Uterus (tissue), 4 donors: ENCODE data around the gene PLK1. TPM values are rescaled to one million over a fixed set of nuclear protein-coding genes. Genes with fewer than 3 reads are reported as not detected.

Source experiments
- DNase-seq, 2 donors: peaks; one replicate each; pipeline ENCODE4 v3.0.0-alpha.2; 2019 to 2020
- H3K27ac ChIP-seq, 2 donors: fragments of 200-600 bp; sonication (generic); 1 replicate in 1 of 2; 2 replicates in 1 of 2; pipeline ENCODE4 v1.5.1; 2016 to 2018
- H3K27me3 ChIP-seq, 2 donors: fragments of 200-600 bp; sonication (generic); one replicate each; pipeline ENCODE4 v1.5.1; 2018 to 2019; ENCODE audit warnings: control low read depth in 1 of 2
- H3K36me3 ChIP-seq, 2 donors: fragments of 200-600 bp; sonication (generic); one replicate each; pipeline ENCODE4 v1.5.1; 2019; ENCODE audit warnings: control low read depth in 1 of 2
- H3K4me1 ChIP-seq, 2 donors: fragments of 200-600 bp; sonication (generic); one replicate each; pipeline ENCODE4 v1.5.1; 2018 to 2019; ENCODE audit warnings: control low read depth in 1 of 2
- H3K4me3 ChIP-seq, 2 donors: fragments of 200-600 bp; sonication (generic); 1 replicate in 1 of 2; 2 replicates in 1 of 2; pipeline ENCODE4 v1.5.1; 2018 to 2019; ENCODE audit warnings: mild to moderate bottlenecking in 1 of 2
- H3K9me3 ChIP-seq, 2 donors: fragments of 200-600 bp; sonication (generic); one replicate each; pipeline ENCODE4 v1.5.1; 2019; ENCODE audit warnings: control low read depth in 1 of 2
- POLR2A ChIP-seq, 2 donors: fragments of 450-650 bp; IDR thresholded peaks; one replicate each; pipeline ENCODE4 v1.6.1; 2016; ENCODE audit warnings: antibody characterized with exemption in 2 of 2, mild to moderate bottlenecking in 1 of 2, moderate library complexity in 1 of 2
- intact Hi-C: fragments of 100-400 bp; cut with DNase I; formaldehyde crosslinking; loops from one replicate; pipeline ENCODE4 v1.15.1; 2023; ENCODE audit warnings: low total_unique reads
- total RNA-seq, 4 donors: library from RNA; depleted of rRNA in 3 of 4; stranded (reverse); fragments of >200 nt in 3 of 4; gene quantifications; one replicate each; pipeline versions ENCODE4 v1.1.0 to v1.2.4, GENCODE V29; 2014 to 2023
- TF ChIP-seq, protein P1 (sequence below), 4 experiments: fragments of 200-600 bp in 2 of 4; fragments of 450-650 bp in 2 of 4; sonication (generic) in 2 of 4; IDR thresholded peaks; one replicate each; pipeline ENCODE4 v1.5.1; 2016 to 2019; ENCODE audit warnings: antibody characterized with exemption in 4 of 4, mild to moderate bottlenecking in 2 of 4, moderate library complexity in 1 of 4
- donor health status: DM: yes; HTN: yes; CAD: no.

PLK1 gene
- total RNA-seq, 4 donors from 2014 or later: 3.4 to 10.7 (median 4.4) TPM; not detected in 1

DNA sequence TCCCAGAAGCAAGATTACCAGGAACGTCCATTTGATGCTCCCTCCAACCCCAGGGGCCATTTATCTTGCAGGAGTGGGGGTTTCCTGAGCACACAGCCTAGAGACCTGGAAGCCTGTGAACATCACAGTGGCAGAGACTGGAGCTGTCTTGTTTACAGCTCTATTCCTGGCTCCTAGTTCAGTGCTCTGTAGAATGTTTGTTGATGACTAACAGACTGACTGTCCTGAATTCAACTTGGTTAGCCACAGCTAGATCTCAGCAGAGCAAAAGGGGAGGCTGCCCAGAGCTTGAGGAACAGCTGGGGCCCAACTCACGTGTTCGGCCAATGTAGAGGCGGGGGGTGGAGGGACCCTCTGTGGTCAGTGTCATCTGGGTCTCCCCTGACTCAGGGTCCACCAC is 27.8 kb downstream of the PLK1 start:
- no peaks in the 10 kb centered on the region for H3K36me3 ChIP-seq
- no peak for DNase-seq
- intact Hi-C loops: no loop called here
- H3K9me3 ChIP-seq: peaks cover 0 to 9% of the 10 kb centered on the region in 2 donors
- no peak for TF ChIP-seq POLR2A (IDR thresholded peaks at IDR 0.05)
- TF ChIP-seq, protein P1, sequence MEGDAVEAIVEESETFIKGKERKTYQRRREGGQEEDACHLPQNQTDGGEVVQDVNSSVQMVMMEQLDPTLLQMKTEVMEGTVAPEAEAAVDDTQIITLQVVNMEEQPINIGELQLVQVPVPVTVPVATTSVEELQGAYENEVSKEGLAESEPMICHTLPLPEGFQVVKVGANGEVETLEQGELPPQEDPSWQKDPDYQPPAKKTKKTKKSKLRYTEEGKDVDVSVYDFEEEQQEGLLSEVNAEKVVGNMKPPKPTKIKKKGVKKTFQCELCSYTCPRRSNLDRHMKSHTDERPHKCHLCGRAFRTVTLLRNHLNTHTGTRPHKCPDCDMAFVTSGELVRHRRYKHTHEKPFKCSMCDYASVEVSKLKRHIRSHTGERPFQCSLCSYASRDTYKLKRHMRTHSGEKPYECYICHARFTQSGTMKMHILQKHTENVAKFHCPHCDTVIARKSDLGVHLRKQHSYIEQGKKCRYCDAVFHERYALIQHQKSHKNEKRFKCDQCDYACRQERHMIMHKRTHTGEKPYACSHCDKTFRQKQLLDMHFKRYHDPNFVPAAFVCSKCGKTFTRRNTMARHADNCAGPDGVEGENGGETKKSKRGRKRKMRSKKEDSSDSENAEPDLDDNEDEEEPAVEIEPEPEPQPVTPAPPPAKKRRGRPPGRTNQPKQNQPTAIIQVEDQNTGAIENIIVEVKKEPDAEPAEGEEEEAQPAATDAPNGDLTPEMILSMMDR (IDR thresholded peaks at IDR 0.05): no peak
- H3K27me3 ChIP-seq: no peaks in the 10 kb centered on the region
- H3K4me3 ChIP-seq: no peak overlapping the region
- no peak overlapping the region for H3K27ac ChIP-seq
- no peaks in the 10 kb centered on the region for H3K4me1 ChIP-seq

DNA sequence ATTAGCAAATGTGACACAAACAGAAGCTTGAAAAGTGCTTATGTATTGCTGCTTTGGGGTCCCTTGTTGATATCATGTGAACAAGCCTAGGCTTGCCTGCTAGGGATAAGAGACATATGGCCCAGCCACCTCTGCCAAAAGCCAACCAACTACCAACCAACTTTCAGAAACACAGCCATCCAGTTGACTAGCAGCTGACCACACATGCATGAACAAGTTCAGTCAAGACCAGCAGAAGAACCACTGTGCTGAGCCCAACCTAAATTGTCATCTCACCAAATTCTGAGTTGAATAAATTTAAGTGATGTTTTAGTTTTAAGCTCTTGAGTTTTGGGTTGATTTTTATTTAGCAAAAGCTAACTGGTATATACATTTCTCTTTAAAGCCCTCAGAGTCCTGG is 30.8 kb downstream of the PLK1 start:
- peaks cover 0 to 3% of the 10 kb centered on the region in 2 donors for H3K27me3 ChIP-seq
- DNase-seq: no peak

DNA sequence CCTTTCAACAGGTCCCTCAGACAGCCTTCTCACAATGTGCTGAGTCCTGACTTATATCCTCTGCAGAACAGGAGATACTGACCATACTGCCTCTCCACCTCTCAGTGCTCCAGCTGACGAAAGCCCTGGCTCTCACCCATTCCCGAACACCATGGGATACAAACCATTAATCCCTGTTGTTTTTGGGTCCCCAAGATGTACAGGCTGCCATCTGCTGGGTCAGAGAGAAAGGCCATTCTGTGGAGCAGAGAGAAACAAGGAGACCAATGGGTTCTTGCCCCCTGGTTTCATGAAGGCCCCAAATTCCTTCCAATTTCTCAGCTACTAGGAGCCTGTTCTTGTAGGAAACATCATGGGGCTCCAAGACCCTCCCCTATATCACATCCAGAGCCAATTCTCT is 31.3 kb downstream of the PLK1 start:
- TF ChIP-seq, protein P1 (IDR thresholded peaks at IDR 0.05): no peak
- no peak for TF ChIP-seq POLR2A (IDR thresholded peaks at IDR 0.05)
- no peak overlapping the region for H3K27ac ChIP-seq
- intact Hi-C loops: no loop called here
- peaks cover 0 to 9% of the 10 kb centered on the region in 2 donors for H3K9me3 ChIP-seq
- H3K27me3 ChIP-seq: peaks cover 0 to 3% of the 10 kb centered on the region in 2 donors
- H3K4me1 ChIP-seq: no peaks in the 10 kb centered on the region
- H3K4me3 ChIP-seq: no peak overlapping the region
- no peak for DNase-seq
- H3K36me3 ChIP-seq: no peaks in the 10 kb centered on the region

More for the DNA sequence above, 30.8 kb downstream of the PLK1 start:
- Histone ChIP-seq H3K4me1 (no peaks in the 10 kb centered on the region), H3K27ac (no peak overlapping the region), H3K4me3 (no peak overlapping the region), H3K9me3 (peaks cover 0 to 9% of the 10 kb centered on the region in 2 donors), H3K36me3 (no peaks in the 10 kb centered on the region)
- intact Hi-C loops: no loop called here
- TF ChIP-seq, protein P1 (IDR thresholded peaks at IDR 0.05): no peak
- TF ChIP-seq POLR2A (IDR thresholded peaks at IDR 0.05): no peak

DNA sequence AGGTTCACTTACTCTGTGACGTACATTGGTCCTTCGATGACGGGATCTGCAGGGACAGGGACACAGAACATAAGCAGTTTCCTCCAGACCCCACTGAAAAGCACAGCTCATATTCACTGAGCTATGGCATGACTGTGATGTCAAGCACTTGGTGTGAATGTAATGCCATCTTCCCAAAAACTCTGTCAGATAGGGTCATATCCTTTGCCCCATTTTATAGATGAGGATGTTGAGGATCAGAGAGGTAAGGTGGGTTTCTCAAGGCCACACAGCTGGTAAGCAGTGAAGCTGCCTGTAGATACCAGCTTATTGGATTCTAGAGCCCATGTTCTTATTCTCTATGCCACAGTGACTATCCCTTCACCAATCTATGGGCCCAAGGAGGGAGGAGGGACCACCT is 31.8 kb downstream of the PLK1 start:
- TF ChIP-seq POLR2A (IDR thresholded peaks at IDR 0.05): no peak
- TF ChIP-seq, protein P1 (IDR thresholded peaks at IDR 0.05): no peak
- DNase-seq: no peak
- no peaks in the 10 kb centered on the region for H3K4me1 ChIP-seq
- intact Hi-C loops: no loop called here
- H3K9me3 ChIP-seq: peaks cover 0 to 9% of the 10 kb centered on the region in 2 donors
- H3K27ac ChIP-seq: no peak overlapping the region
- peaks cover 0 to 3% of the 10 kb centered on the region in 2 donors for H3K27me3 ChIP-seq
- H3K4me3 ChIP-seq: no peak overlapping the region
- no peaks in the 10 kb centered on the region for H3K36me3 ChIP-seq

DNA sequence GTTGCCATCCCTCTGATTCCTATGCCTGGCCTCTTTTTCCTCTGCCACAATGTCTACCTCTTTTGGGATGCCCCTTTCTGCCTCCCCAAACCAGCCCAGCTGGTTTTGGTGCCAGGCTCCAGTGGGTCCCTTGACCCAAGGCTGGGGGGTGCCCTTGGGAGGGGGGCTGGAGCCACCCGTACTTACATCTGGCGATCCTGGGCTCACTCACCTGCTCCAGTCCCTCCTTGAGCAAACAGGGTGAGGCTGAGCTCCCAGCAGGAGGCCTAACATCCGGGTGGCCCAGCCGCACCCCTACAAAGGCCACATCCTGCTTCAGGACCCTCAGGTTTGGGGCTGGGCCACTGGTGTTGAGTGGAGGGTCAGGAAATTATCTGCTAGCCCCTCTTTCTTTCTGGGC is 33.1 kb downstream of the PLK1 start:
- H3K4me1 ChIP-seq: no peaks in the 10 kb centered on the region
- peaks cover 0 to 3% of the 10 kb centered on the region in 2 donors for H3K27me3 ChIP-seq
- TF ChIP-seq, protein P1 (IDR thresholded peaks at IDR 0.05): no peak
- TF ChIP-seq POLR2A (IDR thresholded peaks at IDR 0.05): no peak
- no peaks in the 10 kb centered on the region for H3K36me3 ChIP-seq
- H3K27ac ChIP-seq: no peak overlapping the region
- H3K9me3 ChIP-seq: peaks cover 0 to 9% of the 10 kb centered on the region in 2 donors
- DNase-seq: no peak
- H3K4me3 ChIP-seq: no peak overlapping the region
- intact Hi-C loops: no loop called here
